Lung (tissue), 12 donors: ENCODE measurements around the gene PLEKHN1. TPM values are rescaled to one million over a fixed set of nuclear protein-coding genes. Genes with fewer than 3 reads are reported as not detected.
"Not testable (repeated sequence)": the region's sequence is repeated elsewhere in the genome, so short reads cannot be mapped to it uniquely, and the experiment has no call there.

Source experiments
- ATAC-seq: fragments of 200-7000 bp; cut with Tn5 transposase; one replicate; pipeline ENCODE4 v1.9.1; 2020; ENCODE audit warnings: moderate number of reproducible peaks; ENCODE audit not compliant: insufficient read depth, low FRiP score
- DNase-seq, 3 donors: peaks; one replicate each; pipeline ENCODE4 v3.0.0-alpha.2; 2013 to 2017
- H3K27ac ChIP-seq, 2 donors: one replicate each; pipeline ENCODE4 v1.5.1; 2013; ENCODE audit warnings: mild to moderate bottlenecking in 2 of 2, moderate library complexity in 2 of 2, control low read depth in 1 of 2, inconsistent platforms in 1 of 2, low read depth in 1 of 2, low read length in 1 of 2
- H3K27me3 ChIP-seq, 3 donors: one replicate each; pipeline ENCODE4 v1.5.1; 2013; ENCODE audit warnings: low read length in 2 of 3; ENCODE audit not compliant: control insufficient read depth in 3 of 3, insufficient read depth in 3 of 3
- H3K36me3 ChIP-seq, 4 donors: one replicate each; pipeline ENCODE4 v1.5.1; 2013; ENCODE audit warnings: low read length in 4 of 4, mild to moderate bottlenecking in 1 of 4, moderate library complexity in 1 of 4; ENCODE audit not compliant: control insufficient read depth in 4 of 4, insufficient read depth in 4 of 4
- H3K4me1 ChIP-seq, 5 donors: one replicate each; pipeline ENCODE4 v1.5.1; 2013; ENCODE audit warnings: low read length in 5 of 5, mild to moderate bottlenecking in 2 of 5, moderate library complexity in 1 of 5; ENCODE audit not compliant: control insufficient read depth in 5 of 5, insufficient read depth in 5 of 5
- H3K4me3 ChIP-seq: one replicate; pipeline ENCODE4 v1.5.1; 2013; ENCODE audit warnings: mild to moderate bottlenecking, control low read depth, moderate library complexity
- H3K9ac ChIP-seq, 2 donors: one replicate each; pipeline ENCODE4 v1.5.1; 2013; ENCODE audit warnings: low read length in 2 of 2, control low read depth in 1 of 2; ENCODE audit not compliant: insufficient read depth in 1 of 2
- H3K9me3 ChIP-seq, 4 donors: one replicate each; pipeline ENCODE4 v1.5.1; 2013; ENCODE audit warnings: low read length in 3 of 4, mild to moderate bottlenecking in 1 of 4, moderate library complexity in 1 of 4; ENCODE audit not compliant: control insufficient read depth in 4 of 4, insufficient read depth in 3 of 4
- CTCF ChIP-seq: IDR thresholded peaks from 2 replicates; pipeline ENCODE4 v1.5.1; 2012; ENCODE audit warnings: mild to moderate bottlenecking; ENCODE audit errors: control extremely low read depth, extremely low read depth
- WGBS, 2 donors: extraction: QIAGEN DNeasy Blood & Tissue Kit; methylation state at CpG; one replicate each; pipeline ENCODE4 v1.1.7; 2013; 5-methylcytosine and 5-hydroxymethylcytosine counted together
- polyA plus RNA-seq, 2 donors: library from polyadenylated mRNA; stranded (reverse); fragments of 200-250 nt; gene quantifications; one replicate each; pipeline ENCODE4 v1.2.1, GENCODE V29; 2013
- total RNA-seq, 2 donors: library from RNA; depleted of rRNA in 1 of 2; stranded (reverse); fragments of >200 nt in 1 of 2; gene quantifications; one replicate each; pipeline ENCODE4 v1.2.1, GENCODE V29; 2014 to 2021
- donor health status: control.
- donor health status: control.
- donor health status: Bipolar disorder and iron deficiency.
- donor health status: healthy.
- donor health status: DM: yes; HTN: yes; CAD: no.

The PLEKHN1 gene
- total and polyA plus RNA-seq, 4 donors = 2.0 to 5.1 (median 2.4) TPM

- Histone ChIP-seq H3K9me3 (no peaks in the 10 kb centered on the region), H3K4me1 (peaks cover 0 to 16% (median 3%) of the 10 kb centered on the region in 5 donors), H3K27me3 (no peaks in the 10 kb centered on the region), H3K4me3 (peak within 1 kb of the TSS; percentile 68), H3K36me3 (no peaks in the 10 kb centered on the region), H3K27ac (peak within 1 kb of the TSS; percentile 46 to 95), H3K9ac (peak within 1 kb of the TSS in 1 of 2 donors; percentile 96)
- 2 to 6% methylated on average over 26 to 30 of the region's 30 CpGs for WGBS, 2 donors
- ATAC-seq (peak; percentile 92), DNase-seq (peak; percentile 93 to 96 (median 96))
- TF ChIP-seq CTCF = no peak
Observed at GRCh38 chr1:1013105-1013921, 47.0 kb downstream of the PLEKHN1 start, which contains the start of gene ISG15. Gene ISG15 (plus strand): TSS chr1:1013497. CDS start chr1:1013574, 77 bp downstream.

GRCh38 chr1:1013922-1014648 lies 47.8 kb downstream of the PLEKHN1 start:
- Histone ChIP-seq H3K27ac (peak overlapping the region; percentile 46 to 95), H3K36me3 (no peaks in the 10 kb centered on the region), H3K4me3 (peak overlapping the region; percentile 68), H3K4me1 (peaks cover 0 to 19% (median 3%) of the 10 kb centered on the region in 5 donors), H3K27me3 (no peaks in the 10 kb centered on the region), H3K9me3 (no peaks in the 10 kb centered on the region), H3K9ac (peak overlapping the region in 1 of 2 donors; percentile 73)
- DNase-seq (peak; percentile 45 to 50 (median 49)), ATAC-seq (no peak)
- WGBS, 2 donors = 53 to 80% methylated on average over 41 of the region's 41 CpGs
- TF ChIP-seq CTCF = no peak

GRCh38 chr1:1014799-1015681 lies 48.8 kb downstream of the PLEKHN1 start:
- ATAC-seq = no peak
- Histone ChIP-seq H3K27me3 (no peaks in the 10 kb centered on the region), H3K4me1 (peaks cover 0 to 19% (median 3%) of the 10 kb centered on the region in 5 donors), H3K4me3 (no peak overlapping the region), H3K36me3 (no peaks in the 10 kb centered on the region), H3K9ac (no peak overlapping the region), H3K27ac (peak overlapping the region in 1 of 2 donors; percentile 4), H3K9me3 (no peaks in the 10 kb centered on the region)
- no peak for TF ChIP-seq CTCF
- 77 to 79% methylated on average over 20 of the region's 20 CpGs for WGBS, 2 donors
- DNase-seq = no peak

- not testable (repeated sequence) for ATAC-seq, H3K36me3 ChIP-seq, H3K4me3 ChIP-seq, H3K9me3 ChIP-seq, H3K9ac ChIP-seq, H3K27ac ChIP-seq, H3K27me3 ChIP-seq, DNase-seq
- WGBS, 2 donors = 81 to 89% methylated on average over 16 to 17 of the region's 17 CpGs
- H3K4me1 ChIP-seq = peaks cover 0 to 30% (median 6%) of the 10 kb centered on the region in 5 donors
Observed at GRCh38 chr1:1017397-1018320, 51.4 kb downstream of the PLEKHN1 start.
